GM06990 (cell line): Measurements from ENCODE around the gene PPL.

Source experiments
- DNase-seq: peaks from one replicate; pipeline ENCODE4 v3.0.0-alpha.2; 2011; ENCODE audit not compliant: insufficient read length; ENCODE audit errors: extremely low read depth
- H3K27me3 ChIP-seq: replicated peaks from 2 replicates; pipeline ENCODE4 v1.6.0; 2011; ENCODE audit warnings: low read length; ENCODE audit not compliant: control insufficient read depth, insufficient read depth
- H3K36me3 ChIP-seq: 2 replicates; pipeline ENCODE4 v1.5.1; 2011; ENCODE audit warnings: low read length; ENCODE audit not compliant: control insufficient read depth, insufficient read depth
- H3K4me3 ChIP-seq: replicated peaks from 2 replicates; pipeline ENCODE4 v1.5.1; 2011; ENCODE audit warnings: low read depth, mild to moderate bottlenecking, control low read depth, low read length
- CTCF ChIP-seq: IDR thresholded peaks from 2 replicates; pipeline ENCODE4 v1.5.1; 2011; ENCODE audit warnings: low read length, control low read depth, mild to moderate bottlenecking, inconsistent platforms; ENCODE audit not compliant: insufficient read depth, poor library complexity, severe bottlenecking

PPL gene

GRCh38 chr16:4904108-4904941 lies 32.6 kb downstream of the PPL start:
- no peak overlapping the region for H3K4me3 ChIP-seq
- TF ChIP-seq CTCF, result no peak

GRCh38 chr16:4902038-4902437 lies 34.9 kb downstream of the PPL start:
- Histone ChIP-seq H3K4me3 (no peak overlapping the region), H3K36me3 (no peaks in the 10 kb centered on the region), H3K27me3 (no peaks in the 10 kb centered on the region; the same call in none of the 2 replicates)
- no peak for DNase-seq
- TF ChIP-seq CTCF, result no peak

More at GRCh38 chr16:4904108-4904941, 32.6 kb downstream of the PPL start:
- DNase-seq, result no peak
- Histone ChIP-seq H3K36me3 (no peaks in the 10 kb centered on the region), H3K27me3 (no peaks in the 10 kb centered on the region; the same call in none of the 2 replicates)

- TF ChIP-seq CTCF, result no peak
- Histone ChIP-seq H3K27me3 (no peaks in the 10 kb centered on the region; the same call in none of the 2 replicates), H3K36me3 (no peaks in the 10 kb centered on the region), H3K4me3 (no peak overlapping the region)
- no peak for DNase-seq
Measured at GRCh38 chr16:4900750-4901149, 36.2 kb downstream of the PPL start.

- H3K27me3 ChIP-seq, result no peaks in the 10 kb centered on the region; the same call in none of the 2 replicates
- no peak for TF ChIP-seq CTCF
- DNase-seq, result no peak
- H3K4me3 ChIP-seq, result no peak overlapping the region
- no peaks in the 10 kb centered on the region for H3K36me3 ChIP-seq
Measured at GRCh38 chr16:4900036-4900435, 36.9 kb downstream of the PPL start.

GRCh38 chr16:4899474-4899846 lies 37.5 kb downstream of the PPL start:
- H3K36me3 ChIP-seq, result no peaks in the 10 kb centered on the region
- DNase-seq, result no peak
- H3K27me3 ChIP-seq, result no peaks in the 10 kb centered on the region; the same call in 1 of the 2 replicates
- TF ChIP-seq CTCF, result no peak
- no peak overlapping the region for H3K4me3 ChIP-seq
